Esophagus squamous epithelium (tissue), 5 donors: Measurements from ENCODE around the gene RAB6A. TPM values are rescaled to one million over a fixed set of nuclear protein-coding genes. Genes with fewer than 3 reads are reported as not detected.
"Not testable (repeated sequence)": the region's sequence is repeated elsewhere in the genome, so short reads cannot be mapped to it uniquely, and the experiment has no call there.

Experiments
- DNase-seq: peaks from one replicate; lab custom pipeline; 2025; lab: John Stamatoyannopoulos, UW
- H3K27ac ChIP-seq, 4 donors: fragments of 200-600 bp; sonication (generic); one replicate each; pipeline ENCODE4 v1.5.1; 2016 to 2019; ENCODE audit warnings: mild to moderate bottlenecking in 1 of 4
- H3K27me3 ChIP-seq, 4 donors: fragments of 200-600 bp; sonication (generic); 1 replicate in 3 of 4; 2 replicates in 1 of 4; pipeline versions ENCODE4 v1.5.1 to v1.6.0; 2017 to 2021; ENCODE audit warnings: antibody characterized with exemption in 1 of 4
- H3K36me3 ChIP-seq, 3 donors: fragments of 200-600 bp; sonication (generic); one replicate each; pipeline ENCODE4 v1.5.1; 2016 to 2019
- H3K4me1 ChIP-seq, 3 donors: fragments of 200-600 bp; sonication (generic); one replicate each; pipeline ENCODE4 v1.5.1; 2017 to 2019
- H3K4me3 ChIP-seq, 4 donors: fragments of 200-600 bp; sonication (generic); 1 replicate in 3 of 4; 2 replicates in 1 of 4; pipeline ENCODE4 v1.5.1; 2016 to 2019; ENCODE audit warnings: mild to moderate bottlenecking in 2 of 4, moderate library complexity in 1 of 4
- H3K9me3 ChIP-seq, 3 donors: fragments of 200-600 bp; sonication (generic); one replicate each; pipeline ENCODE4 v1.5.1; 2016 to 2019
- POLR2A ChIP-seq, 4 donors: fragments of 450-650 bp; IDR thresholded peaks; one replicate each; pipeline ENCODE4 v1.6.1; 2017; ENCODE audit warnings: antibody characterized with exemption in 4 of 4, mild to moderate bottlenecking in 4 of 4, moderate library complexity in 3 of 4
- WGBS, 2 donors: methylation state at CpG; one replicate each; pipeline ENCODE4 v1.1.5; 2018; 5-methylcytosine and 5-hydroxymethylcytosine counted together
- intact Hi-C: fragments of 100-400 bp; cut with DNase I; formaldehyde crosslinking; loops from one replicate; pipeline ENCODE4 v1.15.0; 2022
- total RNA-seq, 4 donors: library from RNA; depleted of rRNA; stranded (reverse); fragments of >200 nt; gene quantifications; one replicate each; pipeline ENCODE4 v1.1.0, GENCODE V29; 2016
- TF ChIP-seq, protein P1 (sequence below), 6 experiments: fragments of 450-650 bp in 4 of 6; fragments of 200-600 bp in 2 of 6; sonication (generic) in 2 of 6; IDR thresholded peaks; one replicate each; pipeline ENCODE4 v1.5.1; 2016 to 2019; ENCODE audit warnings: antibody characterized with exemption in 6 of 6, mild to moderate bottlenecking in 4 of 6, moderate library complexity in 4 of 6
- donor health status: DM: yes; HTN: yes; CAD: no.

RAB6A gene
- total RNA-seq, 4 donors from 2014 or later, result 115 to 234 (median 161) TPM

DNA sequence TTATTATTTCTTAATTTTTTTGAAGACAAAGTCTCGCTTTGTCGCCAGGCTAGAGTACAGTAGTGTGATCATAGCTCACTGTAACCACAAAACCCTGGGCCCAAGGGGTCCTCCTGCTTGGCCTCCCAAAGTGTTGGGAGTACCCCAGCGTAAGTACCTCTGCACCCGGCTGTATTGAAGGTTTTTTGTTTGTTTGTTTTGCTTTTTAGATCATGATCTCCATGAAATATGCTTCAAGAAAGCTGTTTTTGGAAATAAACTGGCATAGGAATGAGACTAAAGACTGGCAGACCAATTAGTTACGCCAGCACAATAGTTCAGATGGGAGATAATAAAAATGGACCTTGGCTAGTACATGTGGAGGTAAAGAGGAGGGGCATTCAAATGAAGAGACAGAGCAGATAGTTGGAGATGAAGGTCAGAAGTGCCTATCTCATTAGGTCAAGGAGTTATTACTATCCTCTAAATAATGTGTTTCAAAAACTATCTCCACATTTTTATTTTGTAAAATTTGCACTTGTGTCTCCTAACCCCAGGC is 22.7 kb upstream of the RAB6A start:
- WGBS, 2 donors, result 84 to 94% methylated on average over 3 to 5 of the region's 5 CpGs
- no peaks in the 10 kb centered on the region for H3K9me3 ChIP-seq
- no peaks in the 10 kb centered on the region for H3K27me3 ChIP-seq
- peaks cover 6 to 46% (median 12%) of the 10 kb centered on the region in 3 donors for H3K4me1 ChIP-seq
- TF ChIP-seq POLR2A (IDR thresholded peaks at IDR 0.05), result no peak
- TF ChIP-seq, protein P1, sequence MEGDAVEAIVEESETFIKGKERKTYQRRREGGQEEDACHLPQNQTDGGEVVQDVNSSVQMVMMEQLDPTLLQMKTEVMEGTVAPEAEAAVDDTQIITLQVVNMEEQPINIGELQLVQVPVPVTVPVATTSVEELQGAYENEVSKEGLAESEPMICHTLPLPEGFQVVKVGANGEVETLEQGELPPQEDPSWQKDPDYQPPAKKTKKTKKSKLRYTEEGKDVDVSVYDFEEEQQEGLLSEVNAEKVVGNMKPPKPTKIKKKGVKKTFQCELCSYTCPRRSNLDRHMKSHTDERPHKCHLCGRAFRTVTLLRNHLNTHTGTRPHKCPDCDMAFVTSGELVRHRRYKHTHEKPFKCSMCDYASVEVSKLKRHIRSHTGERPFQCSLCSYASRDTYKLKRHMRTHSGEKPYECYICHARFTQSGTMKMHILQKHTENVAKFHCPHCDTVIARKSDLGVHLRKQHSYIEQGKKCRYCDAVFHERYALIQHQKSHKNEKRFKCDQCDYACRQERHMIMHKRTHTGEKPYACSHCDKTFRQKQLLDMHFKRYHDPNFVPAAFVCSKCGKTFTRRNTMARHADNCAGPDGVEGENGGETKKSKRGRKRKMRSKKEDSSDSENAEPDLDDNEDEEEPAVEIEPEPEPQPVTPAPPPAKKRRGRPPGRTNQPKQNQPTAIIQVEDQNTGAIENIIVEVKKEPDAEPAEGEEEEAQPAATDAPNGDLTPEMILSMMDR (IDR thresholded peaks at IDR 0.05), result no peak
- intact Hi-C loops, result no loop called here
- no peak overlapping the region for H3K4me3 ChIP-seq
- peak overlapping the region in 1 of 4 donors; percentile 25 for H3K27ac ChIP-seq
- DNase-seq, result no peak
- H3K36me3 ChIP-seq, result no peaks in the 10 kb centered on the region

DNA sequence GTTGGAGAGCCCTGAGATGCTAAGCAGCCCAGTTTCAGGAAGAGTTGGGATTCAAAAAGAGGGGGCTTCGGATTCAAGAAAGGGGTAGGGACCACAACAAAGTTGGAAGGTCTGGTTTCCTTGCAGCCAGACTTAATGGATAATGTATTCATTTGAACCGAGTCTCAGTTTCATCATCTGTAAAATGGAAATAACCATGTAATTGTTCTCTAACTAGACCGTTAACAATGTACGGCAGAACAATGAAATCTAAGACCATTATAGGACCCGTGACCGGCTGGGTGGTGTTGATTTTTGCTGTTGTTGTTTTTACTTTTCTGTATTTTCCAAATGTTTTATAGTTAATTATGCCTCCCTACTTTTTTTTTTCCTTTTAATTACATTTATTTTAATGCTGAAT is 20.4 kb upstream of the RAB6A start:
- H3K9me3 ChIP-seq, result no peaks in the 10 kb centered on the region
- no peaks in the 10 kb centered on the region for H3K36me3 ChIP-seq
- H3K4me3 ChIP-seq, result no peak overlapping the region
- intact Hi-C loops, result no loop called here
- no peak overlapping the region for H3K27ac ChIP-seq
- TF ChIP-seq, protein P1 (IDR thresholded peaks at IDR 0.05), result no peak
- TF ChIP-seq POLR2A (IDR thresholded peaks at IDR 0.05), result no peak
- H3K4me1 ChIP-seq, result peaks cover 0 to 35% (median 5%) of the 10 kb centered on the region in 3 donors
- 90 to 92% methylated on average over 6 of the region's 6 CpGs for WGBS, 2 donors
- no peaks in the 10 kb centered on the region for H3K27me3 ChIP-seq
- DNase-seq, result no peak

DNA sequence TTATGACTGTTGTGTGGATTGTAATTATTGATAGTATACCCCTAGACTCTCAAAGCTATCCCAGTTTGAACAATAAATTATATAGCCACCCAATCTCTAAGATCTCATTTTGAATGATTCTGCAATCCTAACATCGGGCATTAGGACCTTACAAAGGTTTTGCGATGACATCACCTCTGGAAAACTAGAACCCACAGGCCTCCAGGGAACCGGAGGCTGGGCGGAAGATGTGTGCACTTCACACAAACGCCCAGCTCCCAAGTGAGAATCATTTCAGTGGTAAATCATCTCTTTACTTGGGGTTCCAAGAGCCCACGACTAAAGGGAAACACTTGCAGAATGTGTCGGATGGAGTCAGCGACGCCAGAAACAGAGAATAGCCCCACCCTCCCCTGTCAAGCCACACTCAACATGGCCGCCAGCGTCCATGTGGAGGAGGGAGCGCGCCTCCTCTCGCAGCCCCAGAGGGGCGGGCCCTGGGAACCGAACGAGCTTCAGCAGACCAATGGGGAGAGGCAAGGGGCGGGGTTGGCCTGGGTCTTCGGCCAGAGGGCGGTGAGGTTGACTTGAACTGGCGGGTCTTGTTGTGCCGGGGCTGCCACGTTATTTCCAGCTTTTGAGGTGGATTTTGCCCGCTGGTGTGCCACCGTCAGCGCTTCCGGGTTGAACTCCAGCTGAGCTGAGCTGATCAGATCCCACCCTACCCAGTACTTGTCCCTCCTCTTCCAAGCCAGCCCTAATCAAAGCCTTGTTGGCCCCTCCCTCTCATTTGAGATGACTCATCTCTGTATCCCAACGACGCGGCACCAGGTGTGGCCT is 18.4 kb upstream of the RAB6A start:
- intact Hi-C loops, result no loop called here
- whole genome bisulfite sequencing, 2 donors, result 0% methylated on average over 15 to 24 of the region's 30 CpGs
- DNase-seq, result peak; percentile 90
- TF ChIP-seq, protein P1 (IDR thresholded peaks at IDR 0.05), result no peak
- TF ChIP-seq POLR2A (IDR thresholded peaks at IDR 0.05), result peak in 2 of 4 donors; percentile 9 to 45
- Histone ChIP-seq H3K36me3 (no peaks in the 10 kb centered on the region), H3K27me3 (no peaks in the 10 kb centered on the region), H3K4me3 (peak overlapping the region; percentile 41 to 75 (median 56)), H3K9me3 (no peaks in the 10 kb centered on the region), H3K4me1 (peaks cover 0 to 23% (median 5%) of the 10 kb centered on the region in 3 donors), H3K27ac (peak overlapping the region; percentile 95 to 98 (median 96))

DNA sequence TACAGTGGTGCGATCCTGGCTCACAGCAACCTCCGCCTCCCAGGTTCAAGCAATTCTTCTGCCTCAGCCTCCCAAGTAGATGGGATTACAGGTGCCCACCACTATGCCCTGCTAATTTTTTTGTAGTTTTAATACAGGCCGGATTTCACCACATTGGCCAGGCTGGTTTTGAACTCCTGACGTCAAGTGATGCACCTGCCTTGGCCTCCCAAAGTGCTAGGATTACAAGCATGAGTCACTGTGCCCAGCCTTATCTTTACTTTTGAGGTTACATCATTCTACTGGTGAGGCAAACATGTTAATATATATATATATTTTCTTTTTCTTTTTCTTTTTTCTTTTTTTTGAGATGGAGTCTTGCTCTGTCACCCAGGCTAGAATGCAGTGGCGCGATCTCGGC is 9.9 kb upstream of the RAB6A start:
- H3K27me3 ChIP-seq, H3K27ac ChIP-seq, H3K4me1 ChIP-seq, DNase-seq, intact Hi-C loops, H3K4me3 ChIP-seq, H3K36me3 ChIP-seq, H3K9me3 ChIP-seq: not testable (repeated sequence)
- WGBS, 2 donors, result 91 to 92% methylated on average over 7 of the region's 7 CpGs

DNA sequence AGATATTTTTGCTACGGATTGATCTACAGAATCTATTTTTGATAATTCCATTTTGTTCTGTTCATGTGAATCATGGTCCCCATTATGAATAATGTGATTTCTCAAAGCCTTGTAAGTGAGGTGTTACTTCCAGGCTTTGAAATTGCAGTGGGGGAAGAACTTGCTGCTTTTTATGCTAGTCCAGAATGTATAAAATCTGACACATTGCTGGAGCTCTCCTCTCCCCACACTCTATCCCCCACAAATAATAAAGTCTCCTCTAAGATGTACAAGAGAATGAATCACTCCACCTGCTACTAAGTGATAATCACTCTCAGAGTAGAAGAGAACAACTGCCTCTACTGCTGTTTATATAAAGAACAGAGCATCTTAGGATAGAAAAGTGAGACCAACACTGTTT is 5.9 kb upstream of the RAB6A start:
- H3K4me1 ChIP-seq, result peaks cover 0 to under 1% (median 0%) of the 10 kb centered on the region in 3 donors
- no peaks in the 10 kb centered on the region for H3K9me3 ChIP-seq
- 21 to 41% methylated on average over 1 of the region's 1 CpG for WGBS, 2 donors
- no peaks in the 10 kb centered on the region for H3K27me3 ChIP-seq
- no peak for DNase-seq
- H3K27ac ChIP-seq, result no peak overlapping the region
- TF ChIP-seq POLR2A (IDR thresholded peaks at IDR 0.05), result no peak
- TF ChIP-seq, protein P1 (IDR thresholded peaks at IDR 0.05), result no peak
- no peak overlapping the region for H3K4me3 ChIP-seq
- intact Hi-C loops, result no loop called here
- H3K36me3 ChIP-seq, result no peaks in the 10 kb centered on the region
